Liver (tissue), 3 donors: ENCODE measurements around the gene WNT1.

Experiments
- EGR1 ChIP-seq, 2 donors: IDR thresholded peaks; 2 replicates each; pipeline ENCODE4 v1.6.1; 2016 to 2018; ENCODE audit warnings: antibody characterized with exemption in 2 of 2, low read depth in 2 of 2
- FOXA1 ChIP-seq: IDR thresholded peaks from 2 replicates; pipeline ENCODE4 v1.6.1; 2016; ENCODE audit warnings: antibody characterized with exemption
- GABPA ChIP-seq, 2 donors: IDR thresholded peaks in 1 of 2; conservative IDR thresholded peaks in 1 of 2; 2 replicates each; pipeline ENCODE4 v1.6.1; 2016; ENCODE audit warnings: antibody characterized with exemption in 2 of 2, mild to moderate bottlenecking in 1 of 2, moderate library complexity in 1 of 2
- HNF4G ChIP-seq: IDR thresholded peaks from 2 replicates; pipeline ENCODE4 v1.6.1; 2016; ENCODE audit warnings: antibody characterized with exemption
- JUND ChIP-seq, 2 donors: IDR thresholded peaks; 2 replicates each; pipeline ENCODE4 v1.6.1; 2016; ENCODE audit warnings: antibody characterized with exemption in 2 of 2
- RAD21 ChIP-seq, 2 donors: IDR thresholded peaks; 2 replicates each; pipeline ENCODE4 v1.6.1; 2016; ENCODE audit warnings: antibody characterized with exemption in 2 of 2, mild to moderate bottlenecking in 2 of 2
- RXRA ChIP-seq, 2 donors: IDR thresholded peaks; 2 replicates each; pipeline ENCODE4 v1.6.1; 2017 to 2018; ENCODE audit warnings: antibody characterized with exemption in 2 of 2, mild to moderate bottlenecking in 1 of 2
- SP1 ChIP-seq: IDR thresholded peaks from 2 replicates; pipeline ENCODE4 v1.6.1; 2018; ENCODE audit warnings: antibody characterized with exemption, mild to moderate bottlenecking
- TAF1 ChIP-seq: conservative IDR thresholded peaks from 2 replicates; pipeline ENCODE4 v1.6.1; 2016; ENCODE audit warnings: antibody characterized with exemption, mild to moderate bottlenecking
- YY1 ChIP-seq: IDR thresholded peaks from 2 replicates; pipeline ENCODE4 v1.6.1; 2016; ENCODE audit warnings: antibody characterized with exemption, mild to moderate bottlenecking
- TF ChIP-seq, protein P1 (sequence below): fragments of 150-350 bp; IDR thresholded peaks from 2 replicates; pipeline ENCODE4 v1.5.1; 2017; ENCODE audit warnings: improper control_type of control experiment, low read depth, low read length; ENCODE audit not compliant: missing input control
- TF ChIP-seq, protein P2 (sequence below): IDR thresholded peaks from 2 replicates; pipeline ENCODE4 v1.6.1; 2016; ENCODE audit warnings: antibody characterized with exemption, mild to moderate bottlenecking
- TF ChIP-seq, protein P3 (sequence below): IDR thresholded peaks from 2 replicates; pipeline ENCODE4 v1.6.1; 2016; ENCODE audit warnings: antibody characterized with exemption
- donor health status: healthy.
- donor health status: healthy.

DNA sequence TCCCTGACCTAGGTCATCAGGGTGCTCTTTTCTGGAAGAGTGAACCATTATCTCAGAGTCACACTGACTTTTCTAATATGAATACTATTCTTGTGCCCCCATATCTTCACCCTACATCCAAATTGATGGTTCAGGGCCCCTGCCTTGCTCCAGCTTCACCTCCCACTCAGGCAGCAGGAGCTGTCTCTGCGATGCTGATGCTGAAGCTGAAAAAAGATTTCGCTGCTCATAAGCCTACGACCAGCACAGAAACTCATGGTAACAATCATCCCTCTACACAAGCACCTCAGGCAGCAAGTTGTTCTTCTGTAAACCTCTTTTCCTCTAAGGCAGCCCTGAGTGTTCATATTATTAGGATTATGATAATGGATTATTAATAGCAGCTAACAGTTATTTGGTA lies 24.1 kb upstream of the WNT1 start:
- TF ChIP-seq, protein P1, sequence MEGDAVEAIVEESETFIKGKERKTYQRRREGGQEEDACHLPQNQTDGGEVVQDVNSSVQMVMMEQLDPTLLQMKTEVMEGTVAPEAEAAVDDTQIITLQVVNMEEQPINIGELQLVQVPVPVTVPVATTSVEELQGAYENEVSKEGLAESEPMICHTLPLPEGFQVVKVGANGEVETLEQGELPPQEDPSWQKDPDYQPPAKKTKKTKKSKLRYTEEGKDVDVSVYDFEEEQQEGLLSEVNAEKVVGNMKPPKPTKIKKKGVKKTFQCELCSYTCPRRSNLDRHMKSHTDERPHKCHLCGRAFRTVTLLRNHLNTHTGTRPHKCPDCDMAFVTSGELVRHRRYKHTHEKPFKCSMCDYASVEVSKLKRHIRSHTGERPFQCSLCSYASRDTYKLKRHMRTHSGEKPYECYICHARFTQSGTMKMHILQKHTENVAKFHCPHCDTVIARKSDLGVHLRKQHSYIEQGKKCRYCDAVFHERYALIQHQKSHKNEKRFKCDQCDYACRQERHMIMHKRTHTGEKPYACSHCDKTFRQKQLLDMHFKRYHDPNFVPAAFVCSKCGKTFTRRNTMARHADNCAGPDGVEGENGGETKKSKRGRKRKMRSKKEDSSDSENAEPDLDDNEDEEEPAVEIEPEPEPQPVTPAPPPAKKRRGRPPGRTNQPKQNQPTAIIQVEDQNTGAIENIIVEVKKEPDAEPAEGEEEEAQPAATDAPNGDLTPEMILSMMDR: no peak
- TF ChIP-seq, protein P2, sequence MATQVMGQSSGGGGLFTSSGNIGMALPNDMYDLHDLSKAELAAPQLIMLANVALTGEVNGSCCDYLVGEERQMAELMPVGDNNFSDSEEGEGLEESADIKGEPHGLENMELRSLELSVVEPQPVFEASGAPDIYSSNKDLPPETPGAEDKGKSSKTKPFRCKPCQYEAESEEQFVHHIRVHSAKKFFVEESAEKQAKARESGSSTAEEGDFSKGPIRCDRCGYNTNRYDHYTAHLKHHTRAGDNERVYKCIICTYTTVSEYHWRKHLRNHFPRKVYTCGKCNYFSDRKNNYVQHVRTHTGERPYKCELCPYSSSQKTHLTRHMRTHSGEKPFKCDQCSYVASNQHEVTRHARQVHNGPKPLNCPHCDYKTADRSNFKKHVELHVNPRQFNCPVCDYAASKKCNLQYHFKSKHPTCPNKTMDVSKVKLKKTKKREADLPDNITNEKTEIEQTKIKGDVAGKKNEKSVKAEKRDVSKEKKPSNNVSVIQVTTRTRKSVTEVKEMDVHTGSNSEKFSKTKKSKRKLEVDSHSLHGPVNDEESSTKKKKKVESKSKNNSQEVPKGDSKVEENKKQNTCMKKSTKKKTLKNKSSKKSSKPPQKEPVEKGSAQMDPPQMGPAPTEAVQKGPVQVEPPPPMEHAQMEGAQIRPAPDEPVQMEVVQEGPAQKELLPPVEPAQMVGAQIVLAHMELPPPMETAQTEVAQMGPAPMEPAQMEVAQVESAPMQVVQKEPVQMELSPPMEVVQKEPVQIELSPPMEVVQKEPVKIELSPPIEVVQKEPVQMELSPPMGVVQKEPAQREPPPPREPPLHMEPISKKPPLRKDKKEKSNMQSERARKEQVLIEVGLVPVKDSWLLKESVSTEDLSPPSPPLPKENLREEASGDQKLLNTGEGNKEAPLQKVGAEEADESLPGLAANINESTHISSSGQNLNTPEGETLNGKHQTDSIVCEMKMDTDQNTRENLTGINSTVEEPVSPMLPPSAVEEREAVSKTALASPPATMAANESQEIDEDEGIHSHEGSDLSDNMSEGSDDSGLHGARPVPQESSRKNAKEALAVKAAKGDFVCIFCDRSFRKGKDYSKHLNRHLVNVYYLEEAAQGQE: no peak
- TF ChIP-seq, protein P3, sequence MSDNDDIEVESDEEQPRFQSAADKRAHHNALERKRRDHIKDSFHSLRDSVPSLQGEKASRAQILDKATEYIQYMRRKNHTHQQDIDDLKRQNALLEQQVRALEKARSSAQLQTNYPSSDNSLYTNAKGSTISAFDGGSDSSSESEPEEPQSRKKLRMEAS: no peak
- TF ChIP-seq YY1 (no peak), FOXA1 (no peak), JUND (IDR thresholded peaks at IDR 0.05) (no peak), TAF1 (no peak), RAD21 (IDR thresholded peaks at IDR 0.05) (no peak), SP1 (no peak), GABPA (IDR thresholded peaks at IDR 0.05 in 1 of 2, conservative IDR thresholded peaks at IDR 0.05 in 1 of 2) (no peak), HNF4G (no peak), EGR1 (IDR thresholded peaks at IDR 0.05; ENCODE audit: low read depth in 2 of 2) (no peak), RXRA (IDR thresholded peaks at IDR 0.05) (no peak)
